Endothelial cell of umbilical vein (primary cell): ENCODE measurements around the gene FMNL1. TPM values are rescaled to one million over a fixed set of nuclear protein-coding genes. Genes with fewer than 3 reads are reported as not detected.

Experiments
- BruUV-seq: library from RNA; stranded (reverse); fragments of 400-500 nt; replicated peaks from 2 replicates; lab custom pipeline; 2021; lab: Mats Ljungman, UMichigan
- CTCF ChIA-PET: fragments of 300-600, 350-600 bp; sonication (Branson Sonifier 250); formaldehyde crosslinking; loops from one replicate; lab custom pipeline; 2021; ENCODE audit warnings: antibody characterized with exemption, inconsistent platforms; lab: Charles Lee
- POLR2A ChIA-PET: fragments of 300-600, 350-600 bp; sonication (Branson Sonifier 250); formaldehyde crosslinking; loops from one replicate; lab custom pipeline; 2021; ENCODE audit warnings: antibody characterized with exemption, inconsistent platforms; lab: Charles Lee
- DNase-seq: peaks from one replicate; pipeline ENCODE4 v3.0.0-alpha.2; 2011; ENCODE audit warnings: low read depth, low spot score
- FAIRE-seq: peaks from 2 replicates; lab custom pipeline; 2011; peaks lifted over from hg19 to GRCh38; lab: Jason Lieb, UNC
- H2AFZ ChIP-seq: 2 replicates; pipeline ENCODE4 v1.6.0; 2012; ENCODE audit warnings: low read depth, low read length, control low read depth, inconsistent platforms
- H3K27ac ChIP-seq: 2 replicates; pipeline ENCODE4 v1.5.1; 2011; ENCODE audit warnings: low read depth, mild to moderate bottlenecking, control low read depth, low read length, moderate library complexity; ENCODE audit not compliant: insufficient read depth
- H3K27me3 ChIP-seq, 2 experiments: 2 replicates each; pipeline versions ENCODE4 v1.6.0 to v1.6.1; 2011; ENCODE audit warnings: low read length in 2 of 2, mixed read lengths in 1 of 2; ENCODE audit not compliant: control insufficient read depth in 2 of 2, insufficient read depth in 2 of 2
- H3K36me3 ChIP-seq, 2 experiments: 2 replicates in 1 of 2; 3 replicates in 1 of 2; pipeline ENCODE4 v1.5.1; 2011; ENCODE audit warnings: low read length in 2 of 2, mild to moderate bottlenecking in 1 of 2, moderate library complexity in 1 of 2; ENCODE audit not compliant: control insufficient read depth in 2 of 2, insufficient read depth in 2 of 2; ENCODE audit errors: extremely low read depth in 1 of 2
- H3K4me1 ChIP-seq: 3 replicates; pipeline ENCODE4 v1.5.1; 2011; ENCODE audit warnings: mild to moderate bottlenecking, low read length; ENCODE audit not compliant: control insufficient read depth, insufficient read depth; ENCODE audit errors: extremely low read depth
- H3K4me2 ChIP-seq: 2 replicates; pipeline ENCODE4 v1.6.1; 2011; ENCODE audit warnings: low read length, control low read depth, mixed read lengths; ENCODE audit not compliant: insufficient read depth
- H3K4me3 ChIP-seq, 3 experiments: fragments of 200-600 bp in 1 of 3; sonication (generic), shearing (Covaris generic) in 1 of 3; replicated peaks in 1 of 3; 2 replicates each; pipeline ENCODE4 v1.5.1; 2011 to 2016; ENCODE audit warnings: control low read depth in 3 of 3, low read length in 3 of 3, mild to moderate bottlenecking in 2 of 3, inconsistent platforms in 1 of 3, low read depth in 1 of 3, moderate library complexity in 1 of 3; ENCODE audit not compliant: insufficient read depth in 1 of 3
- H3K79me2 ChIP-seq: 2 replicates; pipeline ENCODE4 v1.6.0; 2012; ENCODE audit warnings: low read length, inconsistent platforms; ENCODE audit not compliant: control insufficient read depth, insufficient read depth
- H3K9ac ChIP-seq: replicated peaks from 2 replicates; pipeline ENCODE3; 2011; ENCODE audit warnings: low read length, control low read depth; ENCODE audit not compliant: insufficient read depth; ENCODE audit errors: extremely low read depth
- H3K9me1 ChIP-seq: replicated peaks from 3 replicates; pipeline ENCODE4 v1.6.0; 2011; ENCODE audit warnings: mild to moderate bottlenecking, low read length; ENCODE audit not compliant: control insufficient read depth, insufficient read depth; ENCODE audit errors: extremely low read depth
- H3K9me3 ChIP-seq: replicated peaks from 2 replicates; pipeline ENCODE4 v1.5.1; 2012; ENCODE audit warnings: low read length, inconsistent platforms; ENCODE audit not compliant: control insufficient read depth, insufficient read depth
- H4K20me1 ChIP-seq: replicated peaks from 2 replicates; pipeline ENCODE3; 2011; ENCODE audit warnings: mild to moderate bottlenecking, low read length; ENCODE audit not compliant: control insufficient read depth, insufficient read depth; ENCODE audit errors: extremely low read depth
- GATA2 ChIP-seq: IDR thresholded peaks from 2 replicates; pipeline ENCODE4 v1.7.0; 2011; ENCODE audit warnings: low read depth, mild to moderate bottlenecking, moderate library complexity, mixed read lengths, low read length; ENCODE audit not compliant: insufficient read length, insufficient read depth
- JUN ChIP-seq: IDR thresholded peaks from 2 replicates; pipeline ENCODE4 v1.6.1; 2011; ENCODE audit warnings: borderline replicate concordance, low read depth; ENCODE audit not compliant: insufficient read length, insufficient read depth
- MYC ChIP-seq: IDR thresholded peaks from one replicate; pipeline ENCODE4 v1.6.1; 2011; ENCODE audit warnings: mild to moderate bottlenecking, low read depth, low read length
- POLR2A ChIP-seq: IDR thresholded peaks from 2 replicates; pipeline ENCODE4 v1.6.1; 2012; ENCODE audit warnings: low read depth, mild to moderate bottlenecking, control low read depth, low read length
- POLR2AphosphoS5 ChIP-seq: IDR thresholded peaks from 2 replicates; pipeline ENCODE4 v1.6.1; 2012; ENCODE audit warnings: low read depth, mild to moderate bottlenecking, control low read depth, low read length, moderate library complexity; ENCODE audit not compliant: insufficient read depth
- dilution Hi-C: fragments of 300-500 bp; cut with MboI; formaldehyde crosslinking; loops from one replicate; pipeline ENCODE4 v1.15.0; 2019; ENCODE audit warnings: low sequenced_read_pairs; ENCODE audit not compliant: extremely low pct_ligation_motif_present
- intact Hi-C: fragments of 100-400 bp; cut with micrococcal nuclease; formaldehyde crosslinking; loops from one replicate; pipeline ENCODE4 v1.10.0; 2022
- polyA plus RNA-seq, 4 experiments: library from polyadenylated mRNA; depleted of rRNA in 3 of 4; stranded (reverse) in 3 of 4; unstranded in 1 of 4; fragments of >200 nt; gene quantifications; 2 replicates each; pipeline versions ENCODE4 v1.2.1 to v1.2.3, GENCODE V29; 2011 to 2012; ENCODE audit warnings: missing spikeins in 1 of 4
- total RNA-seq: library from RNA; stranded (reverse); gene quantifications from 2 replicates; pipeline ENCODE4 v1.2.3, GENCODE V29; 2021
- TF ChIP-seq, protein P1 (sequence below), 2 donors: IDR thresholded peaks; 1 replicate in 1 of 2; 2 replicates in 1 of 2; pipeline ENCODE4 v1.5.1; 2011; ENCODE audit warnings: low read length in 2 of 2, mild to moderate bottlenecking in 2 of 2, moderate library complexity in 2 of 2, control low read depth in 1 of 2, inconsistent platforms in 1 of 2, low read depth in 1 of 2; ENCODE audit not compliant: insufficient read depth in 1 of 2; ENCODE audit errors: extremely low read depth in 1 of 2

FMNL1 gene
- total and polyA plus RNA-seq, 2 donors (not counting 3 experiments of a cell fraction or from before 2014, with no cell fraction given) = 0.95 to 1.6 TPM

- Histone ChIP-seq H3K27ac (no peak overlapping the region), H3K9me1 (no peaks in the 10 kb centered on the region), H3K27me3 (no peaks in the 10 kb centered on the region), H3K9ac (no peak overlapping the region), H3K4me2 (no peak overlapping the region), H3K36me3 (no peaks in the 10 kb centered on the region), H4K20me1 (no peaks in the 10 kb centered on the region), H2AFZ (peak overlapping the region; percentile 26), H3K4me3 (no peak overlapping the region), H3K79me2 (no peaks in the 10 kb centered on the region), H3K4me1 (peaks cover 14% of the 10 kb centered on the region), H3K9me3 (no peaks in the 10 kb centered on the region)
- intact Hi-C loops (no loop called here), dilution Hi-C loops (no loop called here)
- DNase-seq = no peak
- no TSS peak for BruUV-seq
- no peak for TF ChIP-seq MYC
- no peak for TF ChIP-seq GATA2
- no peak for TF ChIP-seq JUN
- TF ChIP-seq, protein P1, sequence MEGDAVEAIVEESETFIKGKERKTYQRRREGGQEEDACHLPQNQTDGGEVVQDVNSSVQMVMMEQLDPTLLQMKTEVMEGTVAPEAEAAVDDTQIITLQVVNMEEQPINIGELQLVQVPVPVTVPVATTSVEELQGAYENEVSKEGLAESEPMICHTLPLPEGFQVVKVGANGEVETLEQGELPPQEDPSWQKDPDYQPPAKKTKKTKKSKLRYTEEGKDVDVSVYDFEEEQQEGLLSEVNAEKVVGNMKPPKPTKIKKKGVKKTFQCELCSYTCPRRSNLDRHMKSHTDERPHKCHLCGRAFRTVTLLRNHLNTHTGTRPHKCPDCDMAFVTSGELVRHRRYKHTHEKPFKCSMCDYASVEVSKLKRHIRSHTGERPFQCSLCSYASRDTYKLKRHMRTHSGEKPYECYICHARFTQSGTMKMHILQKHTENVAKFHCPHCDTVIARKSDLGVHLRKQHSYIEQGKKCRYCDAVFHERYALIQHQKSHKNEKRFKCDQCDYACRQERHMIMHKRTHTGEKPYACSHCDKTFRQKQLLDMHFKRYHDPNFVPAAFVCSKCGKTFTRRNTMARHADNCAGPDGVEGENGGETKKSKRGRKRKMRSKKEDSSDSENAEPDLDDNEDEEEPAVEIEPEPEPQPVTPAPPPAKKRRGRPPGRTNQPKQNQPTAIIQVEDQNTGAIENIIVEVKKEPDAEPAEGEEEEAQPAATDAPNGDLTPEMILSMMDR (IDR thresholded peaks at IDR 0.05; ENCODE audit: extremely low read depth in 1 of 2, insufficient read depth in 1 of 2, low read depth in 1 of 2, low read length in 2 of 2) = no peak
- TF ChIP-seq POLR2A = no peak
- TF ChIP-seq POLR2AphosphoS5 = no peak
- no peak for FAIRE-seq
- ChIA-PET CTCF (interaction anchor here (0.9 to 4.1 kb wide), 8 partner anchors 11 to 63 kb away, joined by 3 to 34 read pairs (median 8); partner anchors contain the start of gene ACBD4), POLR2A (interaction anchor here (2.7 kb wide), 1 partner anchor 24 kb away, joined by 10 read pairs; the partner anchor contains the start of gene HEXIM1)
Measured at GRCh38 chr17:45172541-45173286, 49.0 kb upstream of the FMNL1 start.
